ENCODE data around the gene MYO15A.

Gene MYO15A

GRCh38 chr17:18132711-18133110 is 24.2 kb downstream of the MYO15A start:
- DNase-seq: no peak

DNA sequence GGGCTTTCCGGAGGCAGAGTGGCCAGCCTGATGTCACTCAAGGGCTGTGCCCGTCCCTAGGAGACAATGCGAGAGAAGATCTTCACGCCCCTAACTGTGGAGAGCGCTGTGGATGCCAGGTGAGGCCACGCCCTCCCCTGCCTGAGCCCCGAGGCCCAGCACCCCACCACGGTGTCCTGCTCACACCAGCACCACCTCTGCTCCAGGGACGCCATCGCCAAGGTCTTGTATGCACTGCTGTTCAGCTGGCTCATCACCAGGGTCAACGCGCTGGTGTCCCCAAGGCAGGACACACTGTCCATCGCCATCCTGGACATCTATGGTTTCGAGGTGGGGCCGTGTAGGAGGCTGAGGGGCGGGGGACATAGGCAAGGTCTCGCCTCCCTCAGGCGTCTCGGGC is 27.8 kb downstream of the MYO15A start:
- DNase-seq: no peak

- DNase-seq: no peak
These were observed 29.7 kb downstream of the MYO15A start for GRCh38 chr17:18138065-18138749.

DNA sequence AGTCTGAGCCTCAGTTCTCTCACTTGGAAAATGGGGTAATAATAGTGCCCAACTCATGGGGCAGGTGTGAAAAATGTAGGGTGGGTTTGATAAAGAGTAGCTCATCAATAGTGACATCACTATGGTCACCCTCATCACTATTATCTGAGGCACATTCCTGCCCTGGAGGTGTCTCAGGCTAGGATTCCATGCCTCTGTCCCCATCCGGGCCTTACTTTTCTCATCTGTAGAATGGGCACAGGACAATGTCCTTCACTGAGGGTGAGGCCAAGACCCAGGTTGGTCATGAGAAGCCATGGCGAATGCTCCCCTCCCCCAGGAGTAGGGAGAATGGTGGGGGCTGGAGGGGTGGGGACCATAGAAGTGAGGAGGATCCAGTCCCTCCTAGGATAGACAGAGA is 30.5 kb downstream of the MYO15A start:
- DNase-seq: no peak

- DNase-seq: no peak
These were observed 30.9 kb downstream of the MYO15A start for GRCh38 chr17:18139498-18139897.

DNA sequence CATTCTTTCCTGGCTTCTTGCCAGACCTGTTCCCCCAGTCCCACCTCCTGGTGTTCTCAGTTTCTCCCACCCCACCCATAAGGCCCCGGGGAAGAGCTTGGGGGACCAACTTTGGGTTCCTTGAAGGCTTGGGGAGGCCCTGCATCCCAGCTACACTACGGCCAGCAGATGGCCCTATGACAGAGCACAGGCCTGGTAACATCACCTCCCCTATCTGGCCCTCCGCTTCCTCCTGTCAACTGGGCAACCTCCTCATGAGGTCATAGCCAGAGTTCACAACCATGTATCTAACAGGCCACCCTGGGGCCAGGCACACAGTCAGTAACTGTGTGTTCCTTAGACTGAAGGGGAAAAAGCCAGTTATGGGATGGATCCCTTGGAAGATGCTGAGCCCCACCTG is 31.4 kb downstream of the MYO15A start:
- peak; percentile 8 for DNase-seq

DNA sequence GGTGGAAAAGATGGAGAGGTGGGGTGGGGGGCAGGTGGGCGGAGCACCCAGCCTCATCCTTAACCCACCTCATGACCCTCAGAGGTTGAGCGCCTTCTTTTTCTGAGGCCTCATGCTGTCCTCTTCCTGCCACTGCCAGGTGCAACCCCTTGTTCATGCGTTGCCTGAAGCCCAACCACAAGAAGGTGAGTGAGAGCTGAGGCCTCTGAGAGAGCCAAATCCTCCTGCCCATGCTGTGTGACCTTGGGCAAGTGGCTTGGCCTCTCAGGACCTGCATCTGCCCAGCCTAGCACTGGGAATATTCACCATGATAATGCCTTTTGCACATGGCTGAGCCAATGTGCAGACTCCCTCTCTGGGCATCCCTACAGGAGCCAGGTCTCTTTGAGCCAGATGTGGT is 32.1 kb downstream of the MYO15A start:
- DNase-seq: peak; percentile 10

GRCh38 chr17:18141210-18141803 is 32.8 kb downstream of the MYO15A start:
- DNase-seq: peak; percentile 73

DNA sequence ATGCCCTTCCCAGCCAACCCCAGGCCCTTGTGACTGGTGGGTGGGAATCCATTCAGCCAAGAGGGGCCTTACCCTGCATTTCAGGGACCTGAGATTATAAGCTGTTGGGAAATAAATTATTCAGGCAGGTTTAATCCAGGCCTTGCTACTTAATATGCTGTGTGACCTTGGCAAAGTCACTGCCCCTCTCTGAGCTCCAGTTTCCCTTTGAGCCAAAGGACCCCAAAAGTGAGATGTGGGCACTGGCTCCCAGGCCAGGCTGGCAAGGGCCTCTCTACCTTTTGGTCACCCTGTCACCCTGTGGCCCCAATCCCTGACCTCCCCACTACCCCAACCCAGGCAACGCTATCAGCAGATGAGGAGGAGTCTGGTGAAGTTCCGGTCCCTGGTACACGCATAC is 33.9 kb downstream of the MYO15A start:
- no peak for DNase-seq

DNA sequence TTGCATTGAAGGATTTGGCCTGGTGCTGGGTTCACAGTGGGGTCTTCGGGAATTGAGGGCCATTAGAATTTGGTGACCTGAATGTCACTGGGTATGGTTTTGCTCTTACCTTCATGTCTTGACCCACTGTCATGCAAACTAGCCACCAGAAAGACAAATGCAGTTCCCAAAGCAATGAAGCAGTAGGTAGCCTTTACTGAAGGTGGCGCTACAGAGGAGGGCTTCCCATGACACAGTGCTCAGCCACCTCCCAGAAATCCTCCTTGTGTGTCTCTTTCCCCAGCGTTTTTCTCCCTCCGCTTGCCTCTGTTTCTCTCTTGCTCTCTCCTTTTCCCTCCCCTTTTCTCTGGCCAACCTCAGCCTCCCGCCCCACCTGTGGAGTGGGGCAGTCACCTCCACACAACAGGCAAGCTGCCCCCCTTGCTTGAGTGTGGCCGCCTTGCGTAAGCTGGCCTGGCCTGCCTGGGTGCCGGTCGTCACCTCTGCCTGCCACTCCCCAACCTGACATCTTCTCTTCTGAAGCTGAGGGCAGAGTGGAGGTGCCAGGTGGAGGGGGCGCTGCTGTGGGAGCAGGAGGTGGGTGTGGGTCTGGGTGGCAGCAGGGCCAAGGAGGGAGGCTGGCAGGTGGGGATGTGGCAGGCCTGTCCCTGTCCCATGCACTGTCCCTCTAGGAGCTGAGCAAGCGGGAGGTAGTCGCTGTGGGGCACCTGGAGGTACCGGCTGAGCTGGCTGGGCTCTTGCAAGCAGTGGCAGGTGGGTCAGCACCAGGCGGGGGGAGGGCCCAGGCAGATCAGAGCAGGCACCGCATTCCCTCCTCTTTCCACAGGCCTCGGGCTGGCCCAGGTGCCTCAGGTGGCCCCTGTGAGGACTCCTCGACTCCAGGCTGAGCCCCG is 34.7 kb downstream of the MYO15A start:
- DNase-seq: peak; percentile 56

DNA sequence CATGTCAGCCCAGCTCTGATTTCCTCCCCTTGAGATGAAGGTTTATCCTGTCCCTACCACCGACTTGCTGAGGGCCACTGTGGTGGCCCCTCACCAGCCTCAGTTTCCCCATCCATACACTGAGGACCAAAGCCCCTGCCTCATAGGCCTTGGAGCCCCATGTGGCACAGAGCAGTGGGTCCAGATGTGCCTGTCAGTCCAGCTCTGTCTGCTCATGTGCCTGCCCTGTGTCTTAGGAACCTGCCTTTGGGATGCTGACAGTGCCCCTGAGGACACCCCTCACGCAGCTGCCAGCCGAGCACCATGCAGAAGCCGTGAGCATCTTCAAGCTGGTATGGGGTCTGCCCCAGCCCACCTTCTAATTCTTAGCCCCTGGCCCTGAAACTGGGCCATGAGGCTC is 35.7 kb downstream of the MYO15A start:
- DNase-seq: no peak

GRCh38 chr17:18144855-18145254 is 36.3 kb downstream of the MYO15A start:
- DNase-seq: no peak

- DNase-seq: no peak
These were observed 37.3 kb downstream of the MYO15A start for GRCh38 chr17:18145811-18146210.

DNA sequence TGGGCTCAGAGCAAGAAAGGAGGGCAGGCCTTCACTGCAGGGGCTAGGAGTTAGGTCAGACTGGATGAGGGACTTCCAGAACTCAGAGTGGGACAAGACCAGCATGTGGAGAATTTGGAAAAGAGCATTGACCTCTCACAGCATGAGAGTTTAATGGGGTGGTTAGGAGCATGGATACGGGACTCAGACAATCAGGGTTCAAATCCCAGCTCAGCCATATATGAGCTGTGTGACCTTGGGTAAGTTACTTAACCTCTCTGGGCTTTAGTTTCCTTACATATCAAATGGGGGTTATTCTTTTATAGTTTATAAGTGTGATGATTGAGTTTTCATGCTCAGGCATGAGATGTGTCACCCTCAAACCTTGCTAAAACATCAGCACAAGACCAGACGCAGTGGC is 37.7 kb downstream of the MYO15A start:
- no peak for DNase-seq

DNA sequence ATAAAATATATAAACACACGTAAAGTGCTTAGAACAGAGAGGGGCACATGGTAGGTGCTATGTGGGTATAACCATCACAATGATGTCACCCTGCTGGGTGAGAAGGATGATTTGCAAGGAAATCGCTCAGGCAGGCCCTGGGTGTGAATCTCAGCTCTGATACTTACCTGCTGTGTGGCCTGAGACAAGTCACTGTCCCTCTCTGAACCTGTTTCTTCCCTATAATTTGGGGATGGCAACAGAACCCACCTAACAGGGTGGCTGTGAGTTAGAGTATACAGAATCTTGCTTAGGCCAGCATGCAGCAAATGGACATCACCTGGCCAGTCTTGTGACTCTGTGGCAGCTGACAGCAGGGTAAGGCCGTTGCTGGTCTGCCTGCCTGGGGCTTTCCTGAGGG is 38.4 kb downstream of the MYO15A start:
- no peak for DNase-seq

GRCh38 chr17:18148586-18148985 is 40.0 kb downstream of the MYO15A start:
- DNase-seq: no peak

- DNase-seq: no peak
These were observed 42.7 kb downstream of the MYO15A start for GRCh38 chr17:18151290-18151689.

- no peak for DNase-seq
These were observed 46.6 kb downstream of the MYO15A start for GRCh38 chr17:18155179-18155578.

GRCh38 chr17:18156171-18156975 is 47.8 kb downstream of the MYO15A start:
- DNase-seq: peak; percentile 18

DNA sequence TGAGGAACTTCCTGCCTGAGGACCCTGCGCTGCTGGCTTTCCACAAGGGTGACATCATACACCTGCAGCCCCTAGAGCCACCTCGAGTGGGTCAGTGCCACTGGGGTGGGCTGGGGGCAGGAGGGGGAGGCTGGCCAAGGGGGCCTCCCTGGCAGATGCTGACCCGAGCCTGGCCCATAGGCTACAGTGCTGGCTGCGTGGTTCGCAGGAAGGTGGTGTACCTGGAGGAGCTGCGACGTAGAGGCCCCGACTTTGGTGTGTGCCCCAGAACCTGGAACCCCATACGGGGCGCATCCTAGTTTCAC is 48.4 kb downstream of the MYO15A start:
- no peak for DNase-seq

- no peak for DNase-seq
These were observed 48.9 kb downstream of the MYO15A start for GRCh38 chr17:18157354-18157985.

GRCh38 chr17:18158022-18158600 is 49.6 kb downstream of the MYO15A start:
- peak; percentile 94 for DNase-seq
